GM21526 (cell line): ENCODE measurements around the gene PFDN1.

ENCODE experiments used
- ATAC-seq: cut with Tn5 transposase; IDR thresholded peaks from one replicate; pipeline ENCODE4 v1.9.1; 2021; ENCODE audit warnings: moderate library complexity; ENCODE audit not compliant: unreplicated experiment, low FRiP score

The PFDN1 gene

DNA sequence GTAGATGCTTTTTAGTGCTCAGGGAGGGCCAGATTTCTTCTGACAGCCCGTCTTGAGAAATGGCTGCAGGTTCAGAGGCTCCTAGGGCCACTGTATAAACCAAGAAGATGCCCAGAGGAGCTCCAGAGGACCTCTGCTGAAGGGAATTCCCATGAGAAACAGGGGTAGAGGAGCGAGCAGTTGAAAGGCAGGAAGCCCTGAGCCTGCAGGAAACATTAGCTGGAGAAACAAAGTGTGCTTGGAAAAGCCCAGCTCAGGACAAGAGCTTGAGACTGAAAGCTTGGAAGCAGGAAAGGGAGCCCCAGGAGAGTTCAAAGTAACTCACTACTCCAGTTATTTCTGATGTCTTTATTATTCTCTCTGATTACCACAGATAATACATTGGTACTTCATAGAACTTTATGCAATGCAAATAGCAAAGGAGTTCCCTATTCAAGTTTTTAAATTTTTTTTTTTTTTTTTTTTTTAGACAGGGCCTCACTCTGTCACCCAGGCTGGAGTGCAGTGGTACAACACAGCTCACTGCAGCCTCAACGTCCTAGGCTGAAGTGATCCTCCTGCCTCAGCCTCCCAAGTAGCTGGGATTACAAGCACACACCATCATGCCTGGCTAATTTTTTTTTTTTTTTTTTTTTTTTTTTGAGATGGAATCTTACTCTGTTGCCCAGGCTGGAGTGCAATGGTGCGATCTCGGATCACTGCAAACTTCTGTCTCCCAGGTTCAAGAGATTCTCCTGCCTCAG lies 27.0 kb upstream of the PFDN1 start:
- ATAC-seq = no peak

DNA sequence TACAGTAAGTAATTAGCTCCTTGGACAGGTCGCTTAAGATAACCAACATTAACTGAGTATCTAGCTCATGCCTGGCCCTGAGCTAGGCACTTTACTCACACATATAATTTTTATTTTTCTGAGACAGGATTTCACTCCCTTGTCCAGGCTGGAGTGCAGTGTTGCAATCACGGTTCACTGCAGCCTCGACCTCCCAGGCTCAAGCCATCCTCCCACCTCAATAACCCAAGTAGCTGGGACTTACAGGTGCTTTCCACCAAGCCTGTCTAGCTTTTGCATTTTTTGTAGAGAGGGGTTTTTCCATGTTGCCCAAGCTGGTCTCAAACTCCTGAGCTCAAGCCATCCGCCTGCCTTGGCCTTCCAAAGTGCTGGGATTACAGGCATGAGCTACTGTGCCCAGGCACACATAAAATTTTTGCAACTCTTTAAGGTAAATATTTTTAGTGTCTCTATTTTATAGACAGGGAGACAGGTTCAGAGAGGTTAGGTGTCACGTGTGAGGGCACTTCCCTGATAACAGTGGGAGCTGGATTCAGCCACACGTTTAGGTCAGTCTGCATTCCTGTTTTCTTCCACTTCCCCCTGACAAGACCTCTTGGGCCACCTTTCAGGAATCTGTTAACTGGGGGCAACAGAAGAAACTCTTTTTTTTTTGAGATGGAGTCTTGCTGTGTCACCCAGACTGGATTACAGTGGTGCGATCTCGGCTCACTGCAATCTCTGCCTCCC lies 25.3 kb upstream of the PFDN1 start:
- no peak for ATAC-seq

DNA sequence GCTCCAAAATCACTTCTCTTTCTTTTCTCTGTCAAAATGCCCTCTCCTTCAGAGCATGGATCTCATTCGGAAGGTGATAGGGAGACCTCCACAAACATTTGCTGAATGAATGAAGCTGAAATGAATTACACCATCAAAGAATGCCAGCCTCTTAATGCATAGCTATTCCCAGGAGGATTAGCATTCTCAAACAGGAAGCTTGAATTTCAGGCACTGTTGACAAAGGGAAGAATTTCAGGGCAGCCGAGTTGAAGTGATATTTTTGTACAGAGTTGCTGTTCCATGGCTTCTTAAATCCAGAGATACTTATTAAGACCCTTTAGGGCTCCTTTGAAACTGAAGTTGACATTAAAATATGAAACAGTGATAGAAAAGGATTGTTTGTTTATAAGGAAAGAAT lies 24.7 kb upstream of the PFDN1 start:
- ATAC-seq = no peak

DNA sequence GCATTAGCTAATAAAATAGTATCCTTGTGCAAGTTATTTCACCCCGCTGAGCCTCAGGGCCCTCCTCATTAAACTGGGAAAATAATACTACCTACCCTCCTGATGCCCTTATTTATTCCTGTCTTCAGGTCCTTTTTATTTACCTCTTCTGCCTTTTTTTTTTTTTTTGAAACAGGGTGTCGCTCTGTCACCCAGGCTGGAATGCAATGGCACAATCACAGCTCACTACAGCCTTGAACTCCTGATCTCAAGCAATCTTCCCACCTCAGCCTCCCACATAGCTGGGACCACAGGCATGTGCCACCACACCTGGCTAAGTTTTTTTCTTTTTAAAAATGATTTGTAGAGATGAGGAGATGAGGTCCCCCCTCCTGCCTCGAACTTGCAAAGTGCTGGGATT lies 22.6 kb upstream of the PFDN1 start:
- no peak for ATAC-seq

DNA sequence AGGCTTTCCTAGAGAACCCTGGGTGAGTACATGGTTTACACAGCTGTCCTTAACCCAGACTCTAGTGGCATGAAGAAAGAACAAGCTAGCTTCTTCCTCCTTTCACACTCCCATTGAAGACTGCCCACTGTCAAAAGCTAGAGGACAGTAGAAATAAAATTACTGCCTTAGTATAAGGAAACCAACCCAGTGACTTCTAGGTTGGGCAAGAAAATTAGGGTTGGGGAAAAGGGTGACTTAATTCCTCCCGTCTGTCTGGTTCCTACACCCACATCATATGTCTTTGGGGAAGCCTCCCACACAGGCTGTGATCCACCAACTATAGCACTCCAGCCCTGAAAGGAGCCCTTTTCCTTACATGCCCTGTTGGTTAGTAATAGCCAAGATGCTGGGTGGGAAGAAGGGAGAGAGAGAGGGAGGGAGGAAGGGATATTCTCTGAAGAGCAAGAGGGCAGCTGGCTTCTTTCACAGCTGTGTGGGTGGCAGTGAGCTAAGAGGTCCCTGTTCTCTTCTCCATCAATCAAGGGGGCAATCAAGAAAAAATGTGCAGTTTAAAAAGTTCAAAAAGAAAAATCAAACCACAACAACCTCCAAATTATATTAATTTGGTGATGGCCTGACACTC lies 21.8 kb upstream of the PFDN1 start:
- ATAC-seq = no peak

DNA sequence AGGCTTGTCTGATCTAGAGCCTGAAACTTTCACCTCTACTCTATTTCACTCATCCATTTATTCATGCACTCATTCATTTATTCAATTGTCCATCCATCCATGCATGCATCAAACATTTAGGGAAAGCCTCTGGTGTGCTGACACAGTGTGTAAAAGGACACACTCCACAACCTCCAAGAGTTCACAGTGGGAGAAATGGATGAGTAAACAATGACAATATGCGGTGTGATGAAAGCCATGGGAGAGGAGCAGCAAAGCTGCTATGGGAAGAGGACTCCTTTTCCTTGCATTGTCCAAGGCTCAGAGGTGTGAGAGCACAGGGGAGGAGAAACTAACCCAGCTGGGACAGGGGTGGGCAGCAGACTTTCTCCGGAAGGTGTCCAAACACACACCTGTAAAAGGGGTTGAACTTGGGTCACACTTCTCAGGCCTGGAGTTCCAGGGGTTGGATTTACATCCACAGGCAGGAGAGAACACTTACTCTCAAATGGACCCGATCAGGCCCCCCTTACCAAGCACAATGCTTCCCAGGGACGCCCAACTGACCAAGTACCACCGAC lies 21.2 kb upstream of the PFDN1 start:
- no peak for ATAC-seq

DNA sequence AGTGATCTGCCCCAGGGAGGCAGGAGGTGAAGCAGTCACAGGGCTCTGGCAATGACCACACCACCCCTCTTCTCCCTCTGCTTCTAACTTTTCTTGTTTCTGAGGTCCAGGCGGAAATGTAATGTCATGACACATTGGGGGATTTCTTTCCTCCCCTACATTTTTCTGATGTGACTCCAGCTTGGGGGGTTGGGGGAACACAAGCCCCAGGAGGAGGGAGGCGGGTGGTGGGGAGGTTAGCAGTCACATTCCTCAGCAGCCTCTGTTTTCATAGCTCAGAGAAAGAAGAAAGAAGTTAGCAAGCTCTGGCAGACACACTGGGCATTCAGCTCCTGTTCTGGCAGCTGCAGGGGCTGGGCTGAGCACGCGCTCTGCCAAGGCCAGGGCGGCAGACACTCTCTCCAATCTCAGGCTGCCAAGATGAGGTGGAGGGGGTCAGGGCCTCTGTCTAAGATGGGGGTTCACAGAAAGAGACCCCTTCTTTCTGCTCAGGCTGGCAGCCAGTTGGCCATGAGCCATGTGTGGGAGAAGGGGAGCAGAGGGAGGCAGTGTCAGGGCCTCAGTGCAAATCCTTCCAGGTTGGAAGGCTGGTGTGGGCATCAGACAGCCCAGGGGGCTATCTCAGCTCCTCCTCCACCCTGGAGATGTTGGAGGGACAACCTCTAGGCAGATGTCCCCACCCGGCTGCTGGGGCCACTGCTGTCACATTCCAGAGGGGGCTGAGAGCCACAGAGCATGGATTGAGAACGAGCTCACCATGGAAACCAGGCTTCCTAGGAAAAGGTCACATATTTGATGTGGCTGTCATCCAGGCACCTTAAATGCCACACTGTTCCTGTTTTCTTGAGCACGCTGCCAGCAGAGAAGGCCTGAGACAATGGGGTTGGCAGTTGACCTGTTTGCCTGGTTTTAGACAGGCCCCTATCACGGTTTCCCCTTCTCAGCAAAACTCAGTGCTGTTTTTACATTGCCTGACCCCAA lies 20.1 kb upstream of the PFDN1 start:
- ATAC-seq = no peak

DNA sequence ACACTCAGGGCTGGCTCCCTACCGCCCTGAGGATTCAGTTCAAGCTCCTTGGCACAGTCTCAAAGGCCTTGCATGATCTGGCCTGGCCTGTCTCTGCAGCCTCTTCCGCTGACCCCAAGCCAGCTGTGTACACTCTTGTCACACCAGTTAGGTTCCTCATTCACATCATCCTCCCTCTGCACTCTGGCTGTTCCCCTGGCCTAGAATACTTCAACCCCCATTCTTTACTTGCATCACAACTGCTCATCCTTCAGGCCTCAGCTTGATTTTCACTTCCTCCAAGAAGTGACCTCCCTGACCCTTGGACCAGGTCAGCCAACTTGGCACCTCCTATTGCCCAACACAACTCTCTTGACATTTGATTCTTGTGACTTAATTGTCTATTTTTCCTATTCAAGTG lies 18.9 kb upstream of the PFDN1 start:
- ATAC-seq = no peak

DNA sequence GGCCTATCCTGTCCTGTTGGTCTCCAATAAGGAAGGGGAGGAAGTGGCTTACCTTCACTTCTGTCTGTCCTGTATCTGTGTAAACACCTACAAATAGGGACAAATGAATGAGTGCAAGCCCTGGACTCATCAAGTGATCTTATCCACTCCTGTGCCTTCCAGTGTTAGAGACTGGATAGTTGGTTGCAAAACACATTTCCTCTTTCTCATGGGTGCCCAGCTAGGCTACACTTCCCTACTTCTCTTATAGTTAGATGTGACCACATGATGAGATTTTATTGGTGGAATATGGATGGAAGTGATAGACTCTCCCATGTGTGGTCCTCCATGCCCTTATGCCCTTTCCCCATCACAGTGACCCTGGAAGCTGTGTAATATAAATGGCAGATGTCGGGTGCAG lies 16.9 kb upstream of the PFDN1 start:
- ATAC-seq = no peak

DNA sequence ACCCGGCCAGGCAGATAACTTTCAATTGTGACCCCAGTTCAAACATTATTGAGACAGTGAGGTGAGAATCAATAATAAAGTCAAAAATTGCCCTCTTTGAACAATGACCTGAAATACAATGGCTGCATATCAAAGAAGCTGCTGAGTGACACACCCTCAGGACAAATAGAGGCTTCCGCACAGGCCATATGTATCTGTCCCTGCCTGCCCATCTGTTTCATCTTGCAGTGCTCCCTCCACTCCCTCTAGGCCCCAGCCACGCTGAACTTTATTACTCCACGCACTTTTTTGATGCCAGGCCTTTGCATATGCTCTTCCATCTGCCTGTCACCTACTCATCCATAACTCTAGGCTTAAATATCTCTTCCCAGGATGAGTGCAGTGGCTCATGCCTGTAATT lies 15.9 kb upstream of the PFDN1 start:
- ATAC-seq = no peak

DNA sequence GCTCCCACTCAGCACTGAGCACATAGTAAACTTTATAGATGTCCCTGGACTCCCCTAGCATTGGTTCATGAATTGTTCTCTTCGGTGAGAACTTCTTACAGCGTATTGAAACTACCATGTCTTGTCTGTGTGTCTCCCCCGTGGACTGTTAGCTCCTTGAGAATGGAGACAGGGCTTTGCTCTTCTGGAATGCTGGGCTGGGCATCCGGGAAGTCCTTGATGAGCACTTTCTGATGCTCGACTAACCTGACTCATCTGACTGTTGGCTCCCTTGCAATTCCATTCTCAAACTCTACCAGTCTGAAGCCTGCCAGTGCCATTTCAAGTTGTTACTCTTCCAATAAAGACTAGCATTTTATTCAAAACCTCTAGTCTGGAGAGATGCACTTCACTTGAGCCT lies 15.0 kb upstream of the PFDN1 start:
- ATAC-seq = no peak

DNA sequence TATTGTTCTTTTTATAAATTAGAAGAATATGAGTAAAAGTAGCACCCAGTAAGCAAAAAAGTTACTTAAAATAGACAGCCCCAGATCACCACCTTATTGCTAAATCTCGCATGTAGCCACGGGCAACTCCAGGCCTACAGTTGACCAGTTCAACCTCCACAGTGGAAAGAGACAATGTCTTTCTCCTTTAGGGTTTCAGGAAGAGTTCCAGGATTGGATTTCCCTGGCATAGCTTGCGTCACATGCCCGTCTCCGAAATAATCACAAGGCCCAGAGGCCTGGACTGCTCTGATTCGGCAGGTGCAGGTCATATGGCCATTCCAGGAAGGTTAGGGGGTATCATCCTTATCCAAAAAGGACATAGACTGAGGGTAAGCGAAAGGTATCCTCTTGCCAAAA lies 9.9 kb upstream of the PFDN1 start:
- ATAC-seq = no peak

DNA sequence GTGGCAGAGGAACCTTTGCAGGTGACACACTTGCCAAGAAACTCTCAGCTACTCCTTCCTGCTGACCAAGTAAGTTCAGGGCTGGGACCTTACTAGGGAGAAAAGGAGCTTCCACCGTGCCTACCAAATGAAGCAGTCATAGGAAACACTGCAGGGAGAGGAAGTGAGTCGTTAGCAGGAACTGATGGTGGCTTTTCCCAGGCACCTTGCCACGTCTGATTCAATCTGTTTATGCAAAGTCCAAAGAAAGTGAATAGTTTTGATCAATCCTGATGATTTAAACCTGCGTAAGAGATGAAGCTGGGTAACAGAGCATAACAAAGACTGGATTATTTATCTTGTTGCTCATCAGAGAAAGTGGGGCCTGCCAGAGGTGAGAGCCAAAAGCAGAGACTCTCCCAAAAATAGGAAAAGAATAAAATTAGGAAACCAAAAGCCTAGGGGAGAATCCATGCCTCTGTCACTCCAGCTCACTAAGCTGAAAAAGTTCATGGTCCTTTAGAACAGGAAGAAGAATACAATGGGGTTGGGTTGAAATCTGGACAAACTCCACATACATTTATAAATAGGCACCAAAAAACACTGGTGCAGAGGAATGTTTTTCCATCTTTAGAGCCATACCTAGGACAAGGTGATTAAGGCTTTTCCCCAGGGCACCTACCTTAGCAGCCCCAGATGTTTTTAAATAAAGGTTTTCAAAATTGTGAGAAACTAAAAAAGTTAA lies 9.3 kb upstream of the PFDN1 start:
- no peak for ATAC-seq

DNA sequence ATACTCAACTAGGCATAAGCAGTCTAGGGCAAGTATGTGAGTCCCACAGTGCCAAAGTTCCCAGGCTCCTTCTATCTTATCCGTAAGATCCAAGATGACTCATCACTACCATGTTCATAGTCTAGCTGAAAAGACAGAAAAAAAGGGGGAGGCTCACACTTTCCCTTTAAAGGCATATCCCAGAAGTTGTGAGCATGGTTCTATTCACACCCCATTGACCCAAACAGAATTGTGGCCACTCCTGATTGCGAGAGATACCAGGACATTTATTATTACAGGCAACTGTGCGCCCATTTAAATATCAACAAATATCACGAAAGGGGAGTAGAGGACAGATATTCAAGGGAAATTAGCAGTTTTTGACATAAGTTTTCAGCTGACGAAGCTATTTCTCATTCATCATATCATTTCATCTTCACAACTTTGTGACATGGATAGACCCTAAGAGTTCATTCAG lies 8.1 kb upstream of the PFDN1 start:
- ATAC-seq = no peak

DNA sequence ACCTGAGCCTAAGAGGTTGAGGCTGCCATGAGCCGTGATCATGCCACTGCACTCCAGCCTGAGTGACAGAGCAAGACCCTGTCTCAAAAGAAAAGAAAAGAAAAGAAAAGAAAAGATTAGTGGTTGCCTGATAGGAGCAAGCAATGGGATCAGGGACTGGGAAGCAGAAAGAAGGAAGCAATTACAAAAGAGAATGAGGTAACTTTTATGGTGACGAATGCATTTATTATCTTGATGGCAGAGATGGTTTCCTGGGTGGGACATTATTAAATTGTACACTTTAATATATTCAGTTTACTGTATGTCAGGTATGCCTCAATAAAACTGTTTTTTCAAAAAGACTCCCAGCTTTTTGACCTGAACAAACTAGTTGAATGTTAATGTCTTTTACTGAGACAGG lies 7.5 kb upstream of the PFDN1 start:
- ATAC-seq = no peak

DNA sequence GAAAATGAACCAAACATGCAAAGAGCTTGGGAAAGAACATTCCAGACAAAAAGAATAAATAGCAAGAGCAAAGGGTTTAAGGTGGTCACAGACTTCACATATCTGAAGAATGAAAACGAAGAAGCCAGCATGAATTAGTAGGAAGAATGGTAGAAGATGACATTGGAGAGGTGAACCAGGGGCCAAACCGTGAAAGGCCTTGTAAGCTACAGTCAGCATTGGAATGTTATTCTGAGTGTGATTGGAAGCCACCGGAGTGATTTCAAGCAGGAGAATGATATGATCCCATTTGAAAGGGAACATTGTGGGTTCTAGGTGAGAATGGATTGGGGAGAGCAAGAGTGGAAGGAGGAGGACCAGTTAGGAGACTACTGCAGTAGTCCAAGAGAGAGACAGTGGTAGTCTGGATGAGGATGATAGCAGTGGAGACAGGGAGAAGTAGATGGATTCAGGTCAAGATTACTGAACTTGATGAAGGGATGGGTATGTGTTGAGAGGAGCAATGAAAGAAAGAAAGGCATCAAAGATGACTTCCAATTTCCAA lies 6.9 kb upstream of the PFDN1 start:
- ATAC-seq = no peak

DNA sequence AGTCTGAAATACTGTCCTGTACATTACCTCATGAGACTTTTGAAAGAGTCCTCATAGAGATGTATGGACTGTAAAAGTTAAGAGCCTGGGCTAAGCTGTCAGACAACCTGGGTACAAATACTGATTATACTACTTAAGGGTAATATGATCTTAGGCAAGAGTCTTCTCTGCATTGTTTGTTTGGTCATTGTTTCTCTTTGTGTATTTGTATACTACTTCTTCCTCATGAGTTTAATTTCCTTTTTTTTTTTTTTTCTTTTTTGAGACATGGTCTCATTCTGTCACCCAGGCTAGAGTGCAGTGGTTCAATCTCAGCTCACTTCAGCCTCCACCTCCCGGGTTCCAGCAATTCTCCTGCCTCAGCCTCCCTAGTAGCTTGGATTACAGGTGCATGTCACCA lies 2.6 kb upstream of the PFDN1 start:
- no peak for ATAC-seq

DNA sequence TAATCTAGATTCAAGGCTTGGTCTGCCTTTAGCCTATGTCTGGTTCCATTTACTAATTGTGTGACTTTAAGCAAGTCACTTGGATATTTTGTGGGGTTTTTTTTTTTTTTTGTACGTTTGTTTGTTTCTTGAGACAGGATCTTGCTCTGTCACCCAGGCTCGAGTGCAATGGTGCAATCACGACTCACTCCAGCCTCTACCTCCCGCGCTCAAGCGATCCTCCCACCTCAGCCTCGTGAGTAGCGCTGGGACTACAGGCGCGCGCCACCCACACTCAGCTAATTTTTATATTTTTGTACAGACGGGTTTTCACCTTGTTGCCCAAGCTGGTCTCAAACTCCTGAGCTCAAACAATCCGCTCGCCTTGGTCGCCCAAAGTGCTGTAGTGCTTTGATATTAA lies 1.1 kb upstream of the PFDN1 start:
- no peak for ATAC-seq

DNA sequence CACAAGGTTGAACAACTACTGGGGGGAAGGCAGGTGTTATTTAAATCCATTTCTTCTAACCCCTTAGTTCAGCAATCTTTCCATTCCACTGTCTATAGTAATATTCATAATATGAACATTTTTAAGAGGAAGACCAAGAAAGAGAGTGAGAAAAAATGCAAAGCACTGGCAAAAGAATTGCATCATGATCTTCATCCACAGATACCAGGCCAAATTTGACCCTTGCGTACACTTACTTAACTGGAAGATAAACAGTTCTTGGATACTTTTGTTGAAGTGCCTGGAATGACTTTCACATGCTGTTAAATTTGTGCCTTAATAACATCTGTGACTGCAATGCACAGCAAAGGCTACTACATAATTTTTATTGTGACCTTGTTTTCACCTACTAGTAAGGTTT lies 1.8 kb downstream of the PFDN1 start:
- no peak for ATAC-seq
